PC-9 (cell line): ENCODE measurements around the gene CCDC137. TPM values are rescaled to one million over a fixed set of nuclear protein-coding genes. Genes with fewer than 3 reads are reported as not detected.
"Not testable (repeated sequence)": the region's sequence is repeated elsewhere in the genome, so short reads cannot be mapped to it uniquely, and the experiment has no call there.

Experiments used
- Bru-seq: library from RNA; stranded (reverse); fragments of 400-500 nt; gene quantifications from one replicate; lab custom pipeline; 2021; lab: Mats Ljungman, UMichigan
- BruChase-seq, 2 experiments: library from RNA; stranded (reverse); fragments of 400-500 nt; gene quantifications; one replicate each; lab custom pipeline; 2021; lab: Mats Ljungman, UMichigan
- BruUV-seq: library from RNA; stranded (reverse); fragments of 400-500 nt; replicated peaks from 2 replicates; lab custom pipeline; 2021; lab: Mats Ljungman, UMichigan
- CTCF ChIA-PET: fragments of 300-600 bp; sonication (Branson Sonifier 250); formaldehyde crosslinking; loops from one replicate; lab custom pipeline; 2022; ENCODE audit warnings: antibody characterized with exemption; lab: Charles Lee
- POLR2A ChIA-PET: fragments of 300-600 bp; sonication (Branson Sonifier 250); formaldehyde crosslinking; loops from one replicate; lab custom pipeline; 2022; ENCODE audit warnings: antibody characterized with exemption; ENCODE audit not compliant: unreplicated experiment; lab: Charles Lee
- DNase-seq, 2 experiments: peaks; one replicate each; pipeline versions ENCODE4 v3.0.0 to v3.0.0-alpha.2; 2015 to 2022; ENCODE audit warnings: mixed read lengths in 1 of 2
- H2AFZ ChIP-seq: fragments of 200-600 bp; sonication (generic); 2 replicates; pipeline ENCODE4 v1.8.1; 2017; ENCODE audit warnings: antibody characterized with exemption
- H3F3A ChIP-seq: fragments of 200-600 bp; sonication (generic); 2 replicates; pipeline ENCODE4 v1.8.1; 2017; ENCODE audit warnings: antibody characterized with exemption, mild to moderate bottlenecking, low read depth; ENCODE audit not compliant: insufficient read depth
- H3K27ac ChIP-seq: fragments of 200-600 bp; sonication (generic); 2 replicates; pipeline ENCODE4 v1.6.1; 2016; ENCODE audit warnings: mixed run types
- H3K27me3 ChIP-seq: fragments of 200-600 bp; sonication (generic); 2 replicates; pipeline ENCODE4 v1.6.1; 2016; ENCODE audit warnings: low read depth, mixed run types; ENCODE audit not compliant: insufficient read depth
- H3K36me3 ChIP-seq: fragments of 200-600 bp; sonication (generic); 2 replicates; pipeline ENCODE4 v1.6.1; 2016; ENCODE audit warnings: low read depth, mixed run types
- H3K4me1 ChIP-seq: fragments of 200-600 bp; sonication (generic); replicated peaks from 2 replicates; pipeline ENCODE4 v1.6.1; 2016; ENCODE audit warnings: mixed run types; ENCODE audit not compliant: insufficient read depth
- H3K4me2 ChIP-seq: fragments of 200-600 bp; sonication (generic); 2 replicates; pipeline ENCODE4 v1.6.1; 2017; ENCODE audit warnings: mixed run types
- H3K4me3 ChIP-seq: fragments of 200-600 bp; sonication (generic); 2 replicates; pipeline ENCODE4 v1.6.1; 2016; ENCODE audit warnings: mixed run types
- H3K79me2 ChIP-seq: fragments of 200-600 bp; sonication (generic); 2 replicates; pipeline ENCODE4 v1.6.1; 2017; ENCODE audit warnings: low read depth, mixed run types
- H3K9me2 ChIP-seq: fragments of 200-600 bp; sonication (generic); 2 replicates; pipeline ENCODE4 v1.8.1; 2017; ENCODE audit warnings: mild to moderate bottlenecking; ENCODE audit not compliant: insufficient read depth
- H3K9me3 ChIP-seq: fragments of 200-600 bp; sonication (generic); 2 replicates; pipeline ENCODE4 v1.8.1; 2016; ENCODE audit warnings: low read depth; ENCODE audit not compliant: insufficient read depth
- H4K20me1 ChIP-seq: fragments of 200-600 bp; sonication (generic); 2 replicates; pipeline ENCODE4 v1.8.1; 2017; ENCODE audit not compliant: insufficient read depth
- CTCF ChIP-seq: fragments of 200-600 bp; sonication (generic); conservative IDR thresholded peaks from 2 replicates; pipeline ENCODE4 v1.6.1; 2017; ENCODE audit warnings: mixed run types, antibody characterized with exemption, mild to moderate bottlenecking, moderate library complexity
- EZH2 ChIP-seq: fragments of 200-600 bp; sonication (generic); IDR thresholded peaks from 2 replicates; pipeline ENCODE4 v1.8.0; 2017; ENCODE audit warnings: antibody characterized with exemption, low read depth
- intact Hi-C: fragments of 100-400 bp; cut with micrococcal nuclease; formaldehyde crosslinking; loops from one replicate; pipeline ENCODE4 v1.10.0; 2022; ENCODE audit not compliant: unreplicated experiment
- long read RNA-seq: library from polyadenylated mRNA; stranded (forward); transcript quantifications from one replicate; pipeline ENCODE4 v2.0.0, GENCODE V29; 2022
- total RNA-seq: library from RNA; stranded (reverse); gene quantifications from 2 replicates; pipeline ENCODE4 v1.2.3, GENCODE V29; 2021

The CCDC137 gene
- total RNA-seq (29.3 and 30.0 TPM in 2 replicates), Bru-seq, nascent RNA (percentile 83 among the genes with signal in this experiment), BruChase-seq, experiment 1, labeled RNA remaining after a 2-hour chase (percentile 84 among the genes with signal in this experiment), BruChase-seq, experiment 2, labeled RNA remaining after a 6-hour chase (percentile 88 among the genes with signal in this experiment)
- long read RNA-seq, transcript CCDC137-201 (6 exons, 2,468 nt): major isoform, 47 of 69 reads
- long read RNA-seq, partial matches to known transcripts: 10 of 69 reads
- long read RNA-seq, other reads (novel, unspliced or antisense): 10 of 69 reads

DNA sequence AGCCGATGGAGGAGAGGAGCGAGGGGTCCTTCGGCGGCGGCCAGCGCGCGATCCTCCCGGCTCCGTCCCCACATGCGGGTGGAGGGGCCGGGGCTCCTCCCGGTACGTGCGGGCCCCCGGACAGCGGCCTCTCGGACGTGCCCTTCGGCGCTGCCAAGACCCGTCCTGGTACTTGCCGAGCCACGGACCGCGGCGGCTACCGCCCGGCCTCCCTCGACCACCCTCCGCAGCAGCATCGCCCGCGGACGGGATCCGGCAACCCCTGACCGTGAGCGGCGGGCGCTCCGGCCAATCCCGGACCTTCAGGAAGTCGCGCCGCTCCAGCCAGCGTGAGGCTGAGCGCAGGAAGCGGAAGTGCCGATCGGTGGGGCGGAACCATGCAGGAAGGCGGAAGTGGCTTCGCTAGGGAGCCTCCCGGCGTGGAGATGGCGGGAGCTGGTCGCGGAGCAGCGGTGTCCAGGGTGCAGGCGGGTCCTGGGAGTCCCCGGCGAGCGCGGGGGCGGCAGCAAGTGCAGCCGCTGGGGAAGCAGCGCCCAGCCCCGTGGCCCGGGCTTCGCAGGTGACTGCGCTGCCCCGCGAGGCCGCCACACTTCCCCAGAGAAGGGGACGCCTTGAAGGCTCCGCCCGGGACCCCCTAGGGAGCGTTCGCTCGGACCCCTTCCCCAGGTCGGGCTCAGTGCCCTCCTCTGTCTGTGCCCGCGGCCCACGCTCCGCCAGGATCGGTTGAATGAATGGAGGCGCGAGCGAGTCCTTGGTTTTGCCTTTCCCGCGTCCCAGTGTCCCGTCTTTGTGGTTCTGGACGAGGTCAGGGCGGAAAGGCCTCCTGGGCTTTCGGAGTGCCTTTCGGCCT, at the start of gene CCDC137, which contains the start of gene OXLD1:
TSS of gene CCDC137 (plus strand) at position 396 of the 850 bp plus-strand sequence. CDS start at position 426, 30 bp downstream.
TSS of gene OXLD1 (minus strand) at position 264 of the 850 bp plus-strand sequence. CDS start at position 236, 28 bp downstream.
- CTCF ChIA-PET: no interaction called here
- Histone ChIP-seq H2AFZ (peak within 1 kb of the TSS; percentile 83), H3K79me2 (peaks cover 42% of the 10 kb centered on the region)

DNA sequence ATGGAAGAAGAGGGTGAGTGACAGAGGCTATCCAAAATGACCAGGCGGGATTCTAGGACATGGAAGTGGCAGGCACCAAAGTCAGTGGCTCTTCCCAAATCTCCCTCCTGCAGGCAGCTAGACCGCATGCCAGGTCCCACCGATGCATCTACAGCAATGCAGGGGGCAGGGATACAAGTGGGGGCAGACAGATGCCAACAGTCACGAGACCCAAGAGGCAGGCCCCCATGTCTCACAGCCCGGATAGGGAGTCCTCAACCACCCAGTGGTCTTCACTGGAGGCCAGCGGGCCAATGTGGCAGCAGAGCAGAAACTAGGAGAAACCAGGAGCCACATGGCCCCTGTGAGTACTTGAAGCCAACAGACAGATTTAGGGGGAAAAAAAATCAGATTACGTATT, 49.7 kb upstream of the CCDC137 start:
- no peaks in the 10 kb centered on the region; the same call in 1 of the 2 replicates for H3K36me3 ChIP-seq
- DNase-seq: no peak
- intact Hi-C loops: no loop called here
- H3K79me2 ChIP-seq: peaks cover 11% of the 10 kb centered on the region; the same call in 1 of the 2 replicates
- no peak overlapping the region for H3K4me3 ChIP-seq
- ChIA-PET CTCF (no interaction called here), POLR2A (no interaction called here)
- no peak overlapping the region for H3K27ac ChIP-seq
- no peaks in the 10 kb centered on the region for H3K9me2 ChIP-seq
- H3K27me3 ChIP-seq: no peaks in the 10 kb centered on the region
- H3F3A ChIP-seq: no peaks in the 10 kb centered on the region
- H3K4me2 ChIP-seq: no peak overlapping the region
- H3K4me1 ChIP-seq: no peaks in the 10 kb centered on the region
- H2AFZ ChIP-seq: no peak overlapping the region
- no peak for TF ChIP-seq CTCF
- TF ChIP-seq EZH2: no peak
- H3K9me3 ChIP-seq: no peaks in the 10 kb centered on the region
- BruUV-seq: no TSS peak
- peaks cover 16% of the 10 kb centered on the region for H4K20me1 ChIP-seq

More for the DNA sequence above, at the start of gene CCDC137, which contains the start of gene OXLD1:
- peak; percentile 81 to 96 for DNase-seq
- Histone ChIP-seq H4K20me1 (no peaks in the 10 kb centered on the region), H3K27me3 (no peaks in the 10 kb centered on the region), H3K4me2 (peak within 1 kb of the TSS; percentile 75), H3K27ac (peak within 1 kb of the TSS; percentile 19; the same call in 1 of the 2 replicates), H3K9me3 (no peaks in the 10 kb centered on the region), H3K36me3 (no peaks in the 10 kb centered on the region), H3K9me2 (no peaks in the 10 kb centered on the region), H3K4me3 (peak within 1 kb of the TSS; percentile 86), H3F3A (peaks cover 10% of the 10 kb centered on the region; the same call in 1 of the 2 replicates), H3K4me1 (peaks cover 10% of the 10 kb centered on the region)
- intact Hi-C loops: loop anchor here (1.0 kb wide), 1 partner anchor 29 kb away; the partner anchor contains the start of genes NPLOC4 and TSPAN10
- TF ChIP-seq EZH2 (no peak), CTCF (no peak)
- POLR2A ChIA-PET: interaction anchor here (0.6 kb wide), 2 partner anchors 15 to 149 kb away, joined by 4 to 32 read pairs; no protein-coding TSS in a partner anchor
- no TSS peak for BruUV-seq

DNA sequence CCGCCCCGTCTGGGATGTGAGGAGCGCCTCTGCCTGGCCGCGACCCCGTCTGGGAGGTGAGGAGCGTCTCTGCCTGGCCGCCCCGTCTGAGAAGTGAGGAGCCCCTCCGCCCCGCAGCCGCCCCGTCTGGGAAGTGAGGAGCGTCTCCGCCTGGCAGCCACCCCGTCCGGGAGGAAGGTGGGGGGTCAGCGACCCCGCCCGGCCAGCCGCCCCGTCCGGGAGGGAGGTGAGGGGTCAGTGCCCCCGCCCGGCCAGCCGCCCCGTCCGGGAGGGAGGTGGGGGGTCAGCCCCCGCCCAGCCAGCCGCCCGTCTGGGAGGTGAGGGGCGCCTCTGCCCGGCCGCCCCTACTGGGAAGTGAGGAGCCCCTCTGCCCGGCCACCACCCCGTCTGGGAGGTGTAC, 48.2 kb upstream of the CCDC137 start:
- Histone ChIP-seq H4K20me1 (peaks cover 16% of the 10 kb centered on the region), H3K79me2 (peaks cover 11% of the 10 kb centered on the region; the same call in 1 of the 2 replicates)
- H3F3A ChIP-seq, H3K27me3 ChIP-seq, H3K4me1 ChIP-seq, H3K9me2 ChIP-seq, CTCF ChIA-PET, H3K4me2 ChIP-seq, H3K4me3 ChIP-seq, DNase-seq, BruUV-seq, intact Hi-C loops, H3K36me3 ChIP-seq, H3K9me3 ChIP-seq, H3K27ac ChIP-seq, POLR2A ChIA-PET, H2AFZ ChIP-seq: not testable (repeated sequence)
